ENCODE results near the gene DMRTC2.

DMRTC2 gene

DNA sequence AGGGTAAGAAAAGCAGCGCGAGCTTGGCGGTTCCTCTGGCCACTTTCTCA is at the start of gene DMRTC2:
Gene DMRTC2, plus strand, starts transcription at position 42 of the 50 bp plus-strand sequence. CDS start 2,387 bp downstream, outside the sequence.
- DNase-seq (ENCODE audit: low read depth, low spot score): no peak

DNA sequence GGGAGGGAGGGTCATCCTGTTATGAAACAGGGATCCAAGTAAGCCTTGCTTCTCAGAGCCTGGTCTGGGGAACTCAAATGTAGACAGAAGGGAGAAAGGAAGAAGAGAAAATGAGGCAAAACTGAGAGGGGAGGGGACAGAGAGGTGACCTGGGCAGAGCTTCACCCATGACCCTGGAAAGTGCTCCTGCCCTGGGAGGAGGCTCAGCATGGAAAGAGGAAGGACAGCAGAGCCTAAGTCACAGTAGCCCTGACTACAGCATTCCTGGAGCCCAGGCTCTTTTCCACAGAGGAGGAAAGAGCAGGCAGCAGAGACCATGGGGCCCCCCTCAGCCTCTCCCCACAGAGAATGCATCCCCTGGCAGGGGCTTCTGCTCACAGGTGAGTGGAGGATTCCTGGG is 48.5 kb upstream of the DMRTC2 start, which contains the start of gene CEACAM3:
Gene CEACAM3, plus strand, starts transcription at position 226 of the 400 bp plus-strand sequence. Its CDS starts 91 bp downstream, at position 317.
- DNase-seq (ENCODE audit: low read depth, low spot score): no peak

DNA sequence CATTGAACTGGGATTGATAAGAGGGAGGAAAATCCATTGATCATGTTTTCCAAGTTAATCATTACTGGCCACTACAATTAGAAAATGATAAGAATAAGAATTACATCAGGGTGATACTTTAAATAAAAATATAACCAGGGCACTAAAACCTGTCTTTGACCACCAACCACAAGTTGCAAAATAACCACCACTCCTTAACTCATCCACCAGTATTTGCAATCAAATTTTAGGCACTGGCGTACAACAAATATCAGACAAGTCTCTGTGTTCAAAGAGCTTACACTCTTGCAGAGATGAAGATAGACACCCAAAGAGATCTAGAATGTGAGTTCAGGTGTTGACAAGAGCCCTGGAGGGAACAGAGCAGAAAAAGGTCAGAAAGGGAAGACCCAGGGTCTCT is 47.9 kb upstream of the DMRTC2 start:
- DNase-seq (ENCODE audit: low read depth, low spot score): no peak

DNA sequence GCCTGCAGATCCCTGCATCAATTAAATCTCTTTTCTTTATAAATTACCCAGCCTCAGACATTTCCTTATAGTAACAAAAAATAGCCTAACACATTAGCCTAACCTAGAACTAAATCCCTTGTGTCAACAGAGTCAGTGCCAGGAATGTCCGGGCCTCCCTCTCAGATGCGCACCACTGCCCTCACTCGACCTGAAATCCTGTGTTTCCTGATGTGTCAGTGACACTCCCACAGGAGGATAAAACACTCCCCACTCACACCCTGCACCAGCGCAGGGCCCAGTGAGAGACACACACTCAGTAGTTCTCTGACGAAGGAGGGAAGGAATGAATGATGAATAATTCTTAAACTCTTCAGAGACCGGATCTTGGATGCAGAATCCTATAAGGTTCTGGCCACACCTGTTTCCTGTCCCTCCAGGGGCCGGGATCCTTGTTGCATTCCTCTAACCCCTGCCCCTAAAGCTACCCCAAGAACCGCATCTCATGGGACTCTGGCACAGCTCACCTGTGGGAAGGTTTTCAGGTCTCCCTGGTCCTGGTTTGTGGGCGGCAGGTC is 45.3 kb upstream of the DMRTC2 start:
- no peak for DNase-seq (ENCODE audit: low read depth, low spot score)

DNA sequence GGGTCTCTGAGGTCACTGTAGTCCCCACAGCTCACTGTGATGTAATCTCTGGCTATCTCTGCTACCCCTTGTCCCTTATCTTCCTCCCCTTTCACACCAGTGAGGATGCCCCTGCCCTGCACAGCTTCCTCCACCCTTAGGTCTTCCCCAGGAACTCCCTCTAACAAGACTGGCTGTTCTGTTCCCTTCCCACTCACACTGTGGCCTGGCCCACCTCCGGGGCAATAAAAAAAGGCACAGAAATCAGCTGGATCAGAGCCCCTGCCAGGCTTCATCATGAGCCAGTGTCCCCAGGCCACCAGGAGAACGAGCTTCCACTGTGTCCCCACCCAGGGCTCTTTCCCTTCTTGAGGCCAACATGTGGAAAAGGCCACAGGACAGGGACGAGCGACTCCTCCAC is 43.8 kb upstream of the DMRTC2 start:
- DNase-seq (ENCODE audit: low read depth, low spot score): no peak

DNA sequence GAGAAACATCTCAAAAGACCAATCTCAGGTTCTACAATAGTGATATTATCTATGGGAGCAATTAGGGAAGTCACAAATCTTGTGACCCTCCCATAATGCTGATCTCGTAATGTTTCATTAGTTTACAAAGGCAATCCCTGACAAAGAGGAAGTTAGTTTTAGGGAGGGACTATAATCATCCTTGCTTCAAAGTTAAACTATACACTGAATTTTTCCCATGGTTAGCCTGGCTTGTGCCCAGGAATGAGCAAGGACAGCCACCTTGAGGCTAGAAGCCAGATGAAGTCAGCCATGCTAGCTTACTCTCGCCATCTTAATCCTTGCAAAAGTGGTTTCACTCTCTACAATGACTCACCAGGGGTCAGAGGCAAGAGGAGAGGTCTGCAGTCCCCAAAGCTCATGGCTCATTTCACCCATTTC is 43.0 kb upstream of the DMRTC2 start:
- no peak for DNase-seq (ENCODE audit: low read depth, low spot score)

DNA sequence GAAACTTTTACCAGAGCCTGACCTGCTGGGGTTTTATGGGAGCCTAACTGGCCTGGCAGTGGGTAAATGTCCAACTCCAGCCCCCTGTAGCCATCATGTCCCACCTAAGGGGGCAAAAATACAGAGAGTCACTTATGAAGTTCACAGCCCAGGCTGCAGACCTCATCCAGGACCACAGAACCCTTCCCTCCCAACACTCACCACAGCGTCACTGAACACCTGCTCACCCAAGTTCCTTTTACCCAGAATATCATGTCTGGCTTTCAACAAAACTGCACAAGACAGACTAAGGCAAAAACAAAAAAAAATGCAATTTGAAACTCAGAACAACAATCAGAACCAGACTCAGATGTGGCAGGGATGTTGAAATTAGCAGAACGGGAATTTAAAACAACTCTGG is 42.1 kb upstream of the DMRTC2 start:
- DNase-seq (ENCODE audit: low read depth, low spot score): no peak

DNA sequence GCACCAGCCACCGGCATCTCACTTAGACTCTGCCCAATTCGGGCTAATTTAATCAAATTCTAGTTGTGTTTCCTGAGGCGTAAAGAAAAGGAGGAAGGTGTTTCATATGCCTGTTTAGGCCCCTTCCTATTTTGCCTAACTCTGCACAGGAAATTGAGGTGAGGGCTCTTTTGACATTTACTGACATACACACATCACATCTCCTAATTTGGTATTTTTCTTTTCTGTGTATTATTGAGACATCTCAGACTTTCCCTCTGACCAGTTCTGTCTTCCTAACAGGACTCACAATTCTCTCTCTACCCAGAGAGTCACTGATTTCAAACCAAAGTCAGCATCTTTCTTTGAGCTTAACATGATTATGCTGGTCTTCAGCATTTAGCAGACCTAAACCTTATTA is 40.5 kb upstream of the DMRTC2 start:
- DNase-seq (ENCODE audit: low read depth, low spot score): no peak

DNA sequence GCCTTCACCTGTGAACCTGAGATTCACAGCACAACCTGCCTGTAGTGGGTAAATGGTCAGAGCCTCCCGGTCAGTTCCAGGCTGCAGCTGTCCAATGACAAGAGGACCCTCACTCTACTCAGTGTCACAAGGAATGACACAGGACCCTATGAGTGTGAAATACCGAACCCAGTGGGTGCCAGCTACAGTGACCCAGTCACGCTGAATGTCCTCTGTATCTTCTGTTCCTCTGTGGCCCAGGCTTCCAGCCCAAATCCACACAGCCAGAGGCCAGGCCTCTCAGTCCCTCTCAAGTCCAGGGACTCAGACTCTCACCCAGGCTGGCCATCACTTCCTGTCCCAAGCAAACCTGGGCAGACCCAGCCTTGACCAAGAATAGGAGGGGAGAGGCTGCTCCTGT is 37.7 kb upstream of the DMRTC2 start:
- DNase-seq (ENCODE audit: low read depth, low spot score): no peak

DNA sequence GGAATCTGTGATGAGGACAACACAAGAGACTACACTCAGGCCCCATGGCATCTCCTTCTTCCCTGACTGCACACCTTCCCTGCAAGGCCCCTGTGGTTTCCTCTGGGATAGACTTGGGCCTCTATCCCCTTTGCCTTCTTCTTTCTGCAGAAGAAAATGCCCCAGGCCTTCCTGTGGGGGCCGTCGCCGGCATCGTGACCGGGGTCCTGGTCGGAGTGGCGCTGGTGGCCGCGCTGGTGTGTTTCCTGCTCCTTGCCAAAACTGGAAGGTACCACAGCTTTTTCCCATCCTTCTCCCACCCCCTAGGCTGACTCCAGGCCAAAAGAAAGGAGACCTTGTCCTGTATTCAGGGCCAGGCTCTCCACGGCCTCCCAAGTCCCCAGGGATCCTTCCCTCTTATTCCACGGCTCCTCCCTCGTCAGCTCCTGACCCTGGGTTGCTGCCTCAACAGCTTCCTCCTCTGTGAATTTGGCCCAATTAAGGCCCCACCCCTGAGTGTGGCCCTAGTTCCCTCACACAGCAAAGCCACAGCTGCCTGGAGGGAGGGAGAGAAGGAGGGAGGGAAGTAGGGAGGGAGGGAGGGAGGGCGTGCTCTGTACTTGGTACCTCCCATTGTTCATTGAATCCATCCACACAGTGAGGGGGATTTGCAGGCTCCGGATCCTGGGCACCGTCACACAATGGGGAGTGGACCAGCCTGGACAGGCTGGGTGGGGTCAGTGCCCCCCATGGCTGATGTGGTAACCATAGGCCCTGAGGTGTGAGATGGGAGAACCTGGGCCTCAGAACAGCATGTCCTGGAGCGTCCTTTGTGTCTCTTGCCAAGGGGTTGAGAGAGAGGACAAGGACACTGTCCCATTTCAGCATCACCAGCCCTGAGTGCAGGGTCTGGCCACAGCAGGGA is 35.9 kb upstream of the DMRTC2 start:
- DNase-seq (ENCODE audit: low read depth, low spot score): no peak

DNA sequence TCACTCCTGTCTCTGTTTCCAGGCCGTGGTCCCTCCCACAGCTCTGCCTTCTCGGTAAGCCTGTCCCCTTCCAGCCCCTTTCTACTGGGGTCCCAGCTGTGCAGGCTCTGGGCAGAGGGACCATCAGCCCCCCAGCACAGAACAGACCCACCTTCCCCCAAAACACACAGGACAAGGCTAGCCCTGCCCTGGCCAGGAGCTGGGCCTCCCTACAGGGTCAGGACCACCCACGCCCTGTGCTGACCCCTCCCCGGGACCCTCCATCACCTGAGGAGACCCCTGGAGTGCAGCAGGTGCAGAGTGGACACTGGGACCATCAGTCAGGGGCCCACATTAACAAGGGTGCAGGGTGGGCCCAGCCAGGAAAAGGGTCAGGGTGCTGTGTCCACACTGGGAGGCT is 34.5 kb upstream of the DMRTC2 start:
- no peak for DNase-seq (ENCODE audit: low read depth, low spot score)

DNA sequence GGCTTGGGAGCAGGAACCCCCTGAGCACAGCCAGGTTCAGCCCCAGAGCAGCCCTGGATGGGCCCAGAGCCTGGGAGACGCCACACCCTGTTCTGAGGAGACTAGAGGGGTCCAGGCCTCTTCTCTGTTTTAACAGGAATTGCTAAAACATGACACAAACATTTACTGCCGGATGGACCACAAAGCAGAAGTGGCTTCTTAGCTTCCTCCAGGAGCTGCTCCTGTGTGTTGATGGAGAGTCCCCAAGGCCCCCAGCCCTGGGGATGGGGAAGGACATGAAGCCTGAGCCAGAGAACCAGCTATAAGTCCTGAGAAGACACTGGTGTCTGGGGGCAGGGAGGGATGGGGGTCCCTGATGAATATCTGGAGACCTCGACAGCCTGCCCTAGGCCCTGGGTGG is 33.8 kb upstream of the DMRTC2 start:
- no peak for DNase-seq (ENCODE audit: low read depth, low spot score)

DNA sequence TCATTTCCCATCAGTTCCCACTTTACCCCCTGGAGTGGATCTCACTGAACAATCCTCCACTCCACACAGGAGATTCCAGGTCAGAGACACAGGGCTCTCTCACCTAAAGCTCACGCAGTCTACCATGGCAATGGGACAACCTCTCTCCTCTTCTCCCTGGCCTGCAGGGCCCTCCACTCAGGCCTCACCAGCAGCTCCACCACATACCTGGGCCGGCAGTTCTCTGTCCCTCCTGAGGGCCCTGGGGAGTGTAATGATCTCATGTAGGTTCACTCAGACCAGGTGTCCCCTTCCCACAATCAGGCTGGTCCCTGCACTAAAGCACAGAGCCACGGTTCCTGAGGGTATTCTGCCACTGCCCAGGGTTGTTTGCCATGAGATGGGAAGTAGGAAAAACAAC is 32.9 kb upstream of the DMRTC2 start:
- DNase-seq (ENCODE audit: low read depth, low spot score): no peak

DNA sequence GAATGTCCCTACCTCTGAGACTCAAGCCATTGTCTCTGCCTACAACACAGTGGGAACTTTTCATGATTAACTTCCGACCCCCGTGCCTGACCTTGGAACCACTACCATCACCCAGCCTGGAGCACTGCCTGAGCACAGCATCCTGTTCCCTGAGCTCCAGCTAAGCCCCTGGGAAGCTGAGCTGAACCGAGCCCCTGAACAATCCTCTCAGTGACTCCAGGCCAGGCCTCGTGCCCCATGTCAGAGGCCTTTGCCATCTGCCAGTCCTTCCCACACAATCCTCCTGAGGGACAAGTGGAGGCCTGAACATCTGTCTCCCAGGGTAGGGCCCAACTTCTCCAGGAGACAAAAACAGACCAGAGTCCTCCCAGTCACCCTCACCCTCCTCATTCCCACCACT is 30.9 kb upstream of the DMRTC2 start:
- no peak for DNase-seq (ENCODE audit: low read depth, low spot score)

DNA sequence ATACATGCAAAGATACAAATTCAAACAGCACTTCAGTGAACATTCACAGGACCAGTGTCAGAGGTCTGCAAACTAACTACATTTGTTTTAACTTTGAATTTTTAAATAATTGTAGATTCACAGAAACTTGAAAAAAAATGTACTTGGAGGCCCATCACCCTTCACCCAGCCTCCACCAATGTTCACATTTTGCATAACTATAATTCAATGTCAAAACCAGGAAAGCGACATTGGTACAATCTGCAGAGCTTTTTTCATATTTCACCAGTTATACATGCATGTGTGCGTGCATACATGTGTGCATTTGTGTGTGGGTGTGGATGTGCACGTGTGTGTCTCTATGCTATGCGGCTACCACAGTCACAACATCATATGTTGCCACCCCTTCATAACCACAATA is 29.5 kb upstream of the DMRTC2 start:
- DNase-seq (ENCODE audit: low read depth, low spot score): no peak

DNA sequence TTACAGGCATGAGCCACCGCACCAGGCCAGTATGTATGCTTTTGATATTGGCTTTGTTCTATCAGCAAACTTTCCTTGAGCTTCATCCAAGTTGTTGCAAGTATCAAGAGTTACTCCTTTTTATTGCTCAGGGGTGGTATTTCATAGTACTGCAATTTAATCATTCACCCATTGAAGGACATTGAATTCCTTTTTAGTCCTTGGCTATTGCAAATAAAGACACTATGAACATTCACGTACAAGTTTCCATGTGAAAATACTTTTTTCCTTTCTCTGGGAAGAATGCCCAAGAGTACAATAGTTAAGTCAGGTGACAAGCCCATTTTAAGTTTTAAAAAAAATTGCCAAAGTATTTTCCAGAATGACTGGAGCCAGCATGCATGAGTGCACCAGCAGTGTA is 28.1 kb upstream of the DMRTC2 start:
- no peak for DNase-seq (ENCODE audit: low read depth, low spot score)

DNA sequence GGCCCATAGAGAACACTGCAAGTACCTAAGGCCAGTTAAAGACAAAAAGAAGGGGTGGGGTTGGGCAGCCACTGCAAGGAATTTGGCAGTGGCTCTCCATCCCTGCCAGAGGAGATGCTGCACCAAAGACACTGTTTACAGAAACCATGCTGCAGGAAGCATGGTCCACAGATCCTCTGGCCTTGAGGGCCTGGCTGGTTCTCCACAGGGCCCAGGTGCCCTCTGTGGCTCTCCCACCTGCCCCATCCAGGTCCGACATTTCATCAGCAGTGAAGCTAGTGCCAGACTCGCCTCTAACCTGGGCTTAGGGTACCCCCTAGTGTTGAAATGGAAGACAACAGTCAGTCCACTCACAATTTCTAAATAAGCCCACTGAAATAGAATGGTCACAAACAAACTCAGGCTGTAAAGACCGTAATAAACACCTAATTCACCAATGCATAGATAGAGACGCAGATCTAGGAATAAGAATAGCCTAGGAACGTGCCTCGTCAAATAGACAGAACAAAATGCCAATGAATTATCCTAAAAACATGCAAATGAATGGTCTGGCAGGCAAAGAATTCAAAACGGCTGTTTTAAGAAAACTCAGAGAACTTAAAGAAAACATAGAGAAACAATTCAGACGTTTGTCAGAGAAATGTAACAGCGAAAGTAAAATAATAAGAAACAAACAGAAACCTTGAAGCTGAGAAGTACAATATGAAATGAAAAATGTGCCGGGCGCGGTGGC is 23.7 kb upstream of the DMRTC2 start:
- DNase-seq (ENCODE audit: low read depth, low spot score): no peak

DNA sequence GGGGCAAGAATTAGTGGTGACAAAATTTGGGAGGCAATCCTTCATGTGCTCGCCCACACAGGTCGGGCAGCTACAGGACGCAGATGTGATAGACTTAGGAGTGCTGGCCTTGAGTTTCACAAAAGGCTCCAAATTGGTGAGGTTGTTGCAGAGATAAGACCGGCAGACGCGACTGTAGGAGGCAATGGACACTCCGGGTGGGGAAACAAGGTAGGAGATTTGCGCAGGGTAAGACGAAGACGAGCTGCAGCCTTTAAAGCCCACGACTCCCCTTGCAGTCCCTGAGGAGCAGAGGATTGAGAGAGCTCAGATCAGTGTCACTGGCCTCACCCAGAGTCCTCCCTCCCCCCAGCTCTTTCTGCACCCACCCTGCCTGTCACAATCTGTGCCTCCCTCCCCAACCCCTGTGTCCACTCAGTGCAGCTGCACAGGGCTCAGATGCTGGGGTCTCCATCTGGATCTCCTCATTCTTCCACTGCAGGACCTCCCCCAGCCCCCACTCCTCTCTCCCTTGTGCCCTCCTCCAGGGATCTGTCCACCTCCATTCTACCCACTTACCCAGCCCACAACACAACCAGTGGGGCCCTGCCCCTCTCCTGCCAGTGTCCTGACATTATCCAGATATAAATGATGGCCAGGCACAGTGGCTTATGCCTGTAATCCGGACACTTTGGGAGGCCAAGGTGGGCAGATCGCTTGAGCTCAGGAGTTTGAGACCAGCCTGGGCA is 6.7 kb upstream of the DMRTC2 start:
- no peak for DNase-seq (ENCODE audit: low read depth, low spot score)

DNA sequence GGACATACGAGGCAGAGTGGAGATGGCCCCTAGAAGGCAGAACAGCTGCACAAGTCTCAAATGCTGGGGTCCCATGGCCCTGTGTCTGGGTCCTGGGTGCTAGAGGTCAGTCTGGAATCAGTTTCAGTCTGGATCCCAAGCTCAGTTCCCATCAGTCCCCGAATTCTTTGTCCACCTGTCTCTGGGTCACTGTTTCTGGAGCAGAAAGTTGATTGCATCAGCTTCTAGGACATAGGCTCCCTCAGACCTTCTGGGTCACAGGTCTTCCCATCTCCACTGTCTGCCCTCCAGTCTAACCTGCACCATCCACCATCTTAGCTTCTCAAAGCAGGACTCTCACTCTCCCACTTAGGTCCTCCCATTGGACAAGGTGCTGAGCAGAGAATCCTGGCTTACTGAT is 5.6 kb upstream of the DMRTC2 start:
- no peak for DNase-seq (ENCODE audit: low read depth, low spot score)

DNA sequence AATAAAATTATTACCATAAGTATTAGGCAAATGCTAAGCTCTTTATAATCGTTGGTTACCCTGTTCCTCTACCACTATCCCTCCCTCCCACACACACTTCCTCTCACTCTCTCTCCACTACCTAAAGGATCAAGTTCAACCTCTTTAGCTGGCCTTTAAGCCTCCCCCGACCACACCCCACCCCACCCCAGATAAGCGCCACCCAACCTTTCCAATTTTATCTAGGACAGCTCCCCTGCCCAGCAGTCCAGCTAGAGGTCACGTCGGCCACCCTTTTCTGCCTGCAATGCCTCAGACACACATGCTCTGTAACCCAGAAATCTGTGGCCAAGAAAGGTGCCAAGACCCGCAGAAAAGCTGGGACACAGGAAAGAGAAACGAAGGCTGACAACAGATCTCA is 1.5 kb upstream of the DMRTC2 start:
- DNase-seq (ENCODE audit: low read depth, low spot score): no peak

DNA sequence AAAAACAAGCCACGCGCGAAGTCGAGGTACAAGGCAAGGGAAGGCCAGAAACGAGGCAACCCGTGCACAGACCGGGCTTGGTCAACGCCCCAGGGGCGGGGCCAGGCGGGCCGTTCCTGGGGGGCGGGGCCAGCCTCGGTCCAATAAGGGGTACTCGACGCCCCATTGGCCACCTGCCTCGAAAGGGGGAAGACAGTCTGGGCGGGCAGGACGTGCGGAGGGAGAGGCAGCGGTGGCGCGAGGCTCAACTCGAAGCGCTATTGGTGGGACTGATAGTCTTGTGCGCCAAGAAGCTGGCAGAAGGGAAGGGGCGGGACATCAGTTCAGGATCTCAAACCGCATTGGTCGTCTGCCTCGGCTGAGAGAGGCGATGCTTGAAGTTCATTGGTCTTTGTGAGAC is 241 bp upstream of the DMRTC2 start, which contains the start of gene LYPD4:
Gene LYPD4, minus strand, starts transcription at position 83 of the 400 bp plus-strand sequence. CDS start 5,398 bp downstream, outside the sequence.
- no peak for DNase-seq (ENCODE audit: low read depth, low spot score)

DNA sequence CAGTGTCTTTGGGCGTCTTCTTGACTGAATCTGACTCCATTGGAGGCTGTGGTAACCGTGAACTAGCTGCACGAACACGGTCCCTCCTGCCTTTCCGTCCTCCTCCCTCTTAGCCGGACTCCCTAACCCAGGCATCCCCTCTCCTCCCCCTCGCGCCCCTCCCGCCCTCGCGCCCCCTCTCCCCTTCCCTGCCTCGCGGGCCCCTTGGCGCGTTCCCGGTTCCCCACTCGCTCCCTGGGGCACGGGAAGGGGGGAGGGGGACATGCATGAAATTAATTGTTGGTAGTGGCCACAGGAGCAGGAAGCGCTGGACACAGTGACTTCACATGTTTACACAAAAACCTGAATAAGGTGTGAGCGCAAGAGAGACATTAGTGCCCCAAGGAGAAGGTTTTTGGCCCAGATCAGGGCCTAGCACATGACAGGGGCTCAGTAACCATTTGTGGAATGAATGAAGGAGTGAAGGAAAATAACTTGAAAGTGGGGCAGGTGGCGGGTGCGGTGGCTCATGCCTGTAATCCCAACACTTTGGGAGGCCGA is 279 bp downstream of the DMRTC2 start:
- no peak for DNase-seq (ENCODE audit: low read depth, low spot score)

All from brain pericyte (primary cell).